HepG2 (cell line): ENCODE data around the gene MPST. TPM values are rescaled to one million over a fixed set of nuclear protein-coding genes. Genes with fewer than 3 reads are reported as not detected.

ENCODE experiments used
- ATAC-seq: fragments of 200-7000 bp; cut with Tn5 transposase; 3 replicates; pipeline ENCODE4 v1.9.1; 2020; ENCODE audit warnings: mild to moderate bottlenecking, moderate library complexity
- BruUV-seq: library from RNA; stranded (reverse); fragments of 400-500 nt; replicated peaks from 2 replicates; lab custom pipeline; 2021; lab: Mats Ljungman, UMichigan
- CTCF ChIA-PET: fragments of 300-600 bp; formaldehyde crosslinking; extraction: SDS; loops from one replicate; lab custom pipeline; 2021; ENCODE audit warnings: low total read pairs, inconsistent platforms, low intra/inter-chr PET ratio; lab: Yijun Ruan, JAX
- POLR2A ChIA-PET: fragments of 350-600 bp; sonication (Branson Sonifier 250); formaldehyde crosslinking; loops from one replicate; lab custom pipeline; 2020; ENCODE audit warnings: antibody characterized with exemption, inconsistent platforms; lab: Yijun Ruan, JAX
- DNase-seq: peaks from one replicate; pipeline ENCODE4 v3.0.0-alpha.2; 2015; ENCODE audit warnings: low spot score
- FAIRE-seq: peaks from 3 replicates; lab custom pipeline; 2011; peaks lifted over from hg19 to GRCh38; lab: Jason Lieb, UNC
- H2AFZ ChIP-seq: one replicate; pipeline ENCODE4 v1.6.1; 2011; ENCODE audit warnings: low read length, inconsistent platforms
- H3K27ac ChIP-seq: fragments of 300-600 bp; 3 replicates; pipeline ENCODE4 v1.8.0; 2011; ENCODE audit warnings: mixed run types, mild to moderate bottlenecking, mixed read lengths, low read length, inconsistent platforms; ENCODE audit not compliant: insufficient read depth; ENCODE audit errors: extremely low read length
- H3K27me3 ChIP-seq, 2 experiments: fragments of 200-600 bp in 1 of 2; 2 replicates in 1 of 2; 3 replicates in 1 of 2; pipeline versions ENCODE4 v1.6.0 to v1.8.0; 2011; ENCODE audit warnings: low read length in 2 of 2, mild to moderate bottlenecking in 2 of 2, moderate library complexity in 2 of 2, inconsistent platforms in 1 of 2; ENCODE audit not compliant: insufficient read depth in 2 of 2, control insufficient read depth in 1 of 2
- H3K36me3 ChIP-seq, 2 experiments: fragments of 200-600 bp in 1 of 2; replicated peaks in 1 of 2; 2 replicates in 1 of 2; 3 replicates in 1 of 2; pipeline versions ENCODE4 v1.5.1 to v1.8.0; 2011; ENCODE audit warnings: low read length in 2 of 2, inconsistent platforms in 1 of 2; ENCODE audit not compliant: insufficient read depth in 2 of 2, control insufficient read depth in 1 of 2
- H3K4me1 ChIP-seq: 2 replicates; pipeline ENCODE4 v1.5.1; 2012; ENCODE audit warnings: low read length, inconsistent platforms; ENCODE audit not compliant: insufficient read depth
- H3K4me2 ChIP-seq: 2 replicates; pipeline ENCODE4 v1.6.0; 2011; ENCODE audit warnings: low read depth, low read length, inconsistent platforms
- H3K4me3 ChIP-seq, 3 experiments: fragments of 200-600 bp in 1 of 3; sonication (generic), shearing (Covaris generic) in 1 of 3; replicated peaks in 1 of 3; 2 replicates each; pipeline ENCODE4 v1.5.1; 2011 to 2016; ENCODE audit warnings: low read length in 3 of 3, inconsistent platforms in 2 of 3, low read depth in 2 of 3, mild to moderate bottlenecking in 2 of 3, control low read depth in 1 of 3, mixed read lengths in 1 of 3; ENCODE audit not compliant: insufficient read depth in 1 of 3
- H3K79me2 ChIP-seq: one replicate; pipeline ENCODE4 v1.6.1; 2011; ENCODE audit warnings: low read length, inconsistent platforms; ENCODE audit not compliant: insufficient read depth
- H3K9ac ChIP-seq: 2 replicates; pipeline ENCODE4 v1.6.0; 2011; ENCODE audit warnings: mild to moderate bottlenecking, low read depth, low read length, inconsistent platforms; ENCODE audit not compliant: insufficient read depth
- H3K9me3 ChIP-seq: 2 replicates; pipeline ENCODE4 v1.5.1; 2012; ENCODE audit warnings: mild to moderate bottlenecking, low read length
- H4K20me1 ChIP-seq: 2 replicates; pipeline ENCODE4 v1.6.0; 2011; ENCODE audit warnings: inconsistent platforms, mild to moderate bottlenecking, low read length, moderate library complexity; ENCODE audit not compliant: insufficient read depth
- PAX8 ChIP-seq: sonication (generic); formaldehyde crosslinking; IDR thresholded peaks from 2 replicates; pipeline ENCODE4 v1.8.0; 2022; ENCODE audit warnings: mild to moderate bottlenecking, missing genetic modification reagents, borderline replicate concordance
- ZBTB33 ChIP-seq: sonication (generic); formaldehyde crosslinking; IDR thresholded peaks from 2 replicates; pipeline ENCODE4 v1.4.0; 2020; ENCODE audit warnings: missing genetic modification reagents
- ZMYM3 ChIP-seq: sonication (generic); formaldehyde crosslinking; IDR thresholded peaks from 2 replicates; pipeline ENCODE4 v1.5.1; 2020; ENCODE audit warnings: mild to moderate bottlenecking, missing genetic modification reagents
- ZNF678 ChIP-seq: sonication (generic); formaldehyde crosslinking; IDR thresholded peaks from 2 replicates; pipeline ENCODE4 v1.4.0; 2020; ENCODE audit warnings: mild to moderate bottlenecking, missing genetic modification reagents
- ZNF768 ChIP-seq: sonication (generic); formaldehyde crosslinking; IDR thresholded peaks from 2 replicates; pipeline ENCODE4 v1.4.0; 2020; ENCODE audit warnings: missing genetic modification reagents
- ZSCAN25 ChIP-seq: sonication (generic); formaldehyde crosslinking; IDR thresholded peaks from 2 replicates; pipeline ENCODE4 v1.8.0; 2022; ENCODE audit warnings: mild to moderate bottlenecking, missing genetic modification reagents
- WGBS: methylation state at CpG from one replicate; pipeline ENCODE4 v1.1.6; 2017; ENCODE audit warnings: low lambda C conversion rate; 5-methylcytosine and 5-hydroxymethylcytosine counted together
- in situ Hi-C: cut with HindIII; loops from 2 replicates; pipeline ENCODE4 v1.10.0; 2017; ENCODE audit warnings: low pct_unique_long_range_greater_than_20kb; ENCODE audit not compliant: extremely low pct_ligation_motif_present
- intact Hi-C: fragments of 100-400 bp; cut with micrococcal nuclease; formaldehyde crosslinking; loops from one replicate; pipeline ENCODE4 v1.10.0; 2022; ENCODE audit not compliant: unreplicated experiment
- polyA plus RNA-seq, 8 experiments: library from polyadenylated mRNA; depleted of rRNA in 3 of 8; stranded (reverse) in 7 of 8; unstranded in 1 of 8; fragments of >200 nt; fragmentation: Illumina TruSeq in 4 of 8; extraction: Trizol in 4 of 8; gene quantifications; 2 replicates each; pipeline versions ENCODE4 v1.2.1 to v1.2.3, GENCODE V29; 2011 to 2016; ENCODE audit warnings: low read depth in 4 of 8, missing spikeins in 1 of 8, mixed read lengths in 1 of 8; ENCODE audit not compliant: insufficient read depth in 1 of 8
- total RNA-seq, 5 experiments: library from RNA; depleted of rRNA; stranded (reverse); fragments of >200 nt; fragmentation: Illumina TruSeq; extraction: Trizol; gene quantifications; 2 replicates each; pipeline ENCODE4 v1.2.3, GENCODE V29; 2016; ENCODE audit warnings: low read depth in 1 of 5

Gene MPST
- total and polyA plus RNA-seq, 2 of the 13 experiments (the other 11 are each of a cell fraction or from before 2014, with no cell fraction given), result 133 to 141 TPM

DNA sequence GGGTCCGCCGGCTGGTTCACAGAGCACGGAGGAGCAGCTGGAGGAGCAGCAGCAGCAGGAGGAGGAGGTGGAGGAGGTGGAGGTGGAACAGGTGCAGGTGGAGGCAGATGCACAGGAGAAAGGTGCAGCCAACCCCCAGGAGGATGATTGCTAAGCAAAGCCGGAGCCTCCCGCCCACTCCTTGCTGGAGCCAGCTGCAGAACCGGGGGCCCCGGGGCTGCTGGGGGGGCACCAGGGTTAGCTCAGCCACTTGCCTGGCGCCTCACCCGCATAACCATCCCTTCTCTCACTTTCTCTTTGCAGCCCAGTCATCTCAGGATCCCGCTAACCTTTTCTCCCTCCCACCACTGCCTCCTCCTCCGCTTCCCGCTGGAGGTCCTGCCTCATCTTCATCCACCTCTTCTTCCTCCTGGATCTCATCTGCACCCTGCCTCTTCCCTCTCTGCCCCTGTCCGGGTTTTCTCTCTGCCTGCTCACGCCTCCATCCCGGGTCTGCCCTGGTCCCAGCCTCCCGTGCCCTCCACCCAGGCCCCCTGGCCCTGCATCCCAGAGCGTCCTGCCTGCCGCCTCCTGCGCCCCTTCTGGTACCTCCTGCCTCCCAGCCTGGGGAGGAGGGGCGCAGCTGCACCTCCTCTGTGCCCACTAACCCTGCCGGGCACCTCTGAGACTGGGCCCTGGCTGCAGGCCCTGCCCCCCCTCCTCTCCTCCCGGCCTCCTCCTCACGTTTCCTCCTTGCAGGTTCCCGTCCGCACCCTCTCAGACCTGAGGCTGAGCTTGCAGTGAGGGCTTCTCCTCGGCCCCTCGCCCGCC lies 41.5 kb downstream of the MPST start:
- H4K20me1 ChIP-seq, result no peaks in the 10 kb centered on the region
- no peak overlapping the region for H3K9ac ChIP-seq
- H3K4me1 ChIP-seq, result peaks cover 33% of the 10 kb centered on the region
- ATAC-seq (no peak), FAIRE-seq (no peak), DNase-seq (no peak)
- CTCF ChIA-PET, result no interaction called here
- no peak overlapping the region for H2AFZ ChIP-seq
- no peaks in the 10 kb centered on the region for H3K27me3 ChIP-seq
- no peak overlapping the region for H3K27ac ChIP-seq
- TF ChIP-seq ZBTB33 (CRISPR knock-in tag) (0 out of 2 replicates have a peak, but pooled peaks have one; percentile 15), PAX8 (no peak)
- no peak overlapping the region for H3K4me3 ChIP-seq
- WGBS, result 89% methylated on average over 28 of the region's 28 CpGs
- no peaks in the 10 kb centered on the region for H3K9me3 ChIP-seq
- H3K36me3 ChIP-seq, result no peaks in the 10 kb centered on the region; a peak in 1 of 5 replicates
- no peaks in the 10 kb centered on the region for H3K79me2 ChIP-seq
- no peak overlapping the region for H3K4me2 ChIP-seq
- intact Hi-C loops, result no loop called here
- BruUV-seq, result no TSS peak
- POLR2A ChIA-PET, result no interaction called here
- in situ Hi-C loops, result no loop called here

DNA sequence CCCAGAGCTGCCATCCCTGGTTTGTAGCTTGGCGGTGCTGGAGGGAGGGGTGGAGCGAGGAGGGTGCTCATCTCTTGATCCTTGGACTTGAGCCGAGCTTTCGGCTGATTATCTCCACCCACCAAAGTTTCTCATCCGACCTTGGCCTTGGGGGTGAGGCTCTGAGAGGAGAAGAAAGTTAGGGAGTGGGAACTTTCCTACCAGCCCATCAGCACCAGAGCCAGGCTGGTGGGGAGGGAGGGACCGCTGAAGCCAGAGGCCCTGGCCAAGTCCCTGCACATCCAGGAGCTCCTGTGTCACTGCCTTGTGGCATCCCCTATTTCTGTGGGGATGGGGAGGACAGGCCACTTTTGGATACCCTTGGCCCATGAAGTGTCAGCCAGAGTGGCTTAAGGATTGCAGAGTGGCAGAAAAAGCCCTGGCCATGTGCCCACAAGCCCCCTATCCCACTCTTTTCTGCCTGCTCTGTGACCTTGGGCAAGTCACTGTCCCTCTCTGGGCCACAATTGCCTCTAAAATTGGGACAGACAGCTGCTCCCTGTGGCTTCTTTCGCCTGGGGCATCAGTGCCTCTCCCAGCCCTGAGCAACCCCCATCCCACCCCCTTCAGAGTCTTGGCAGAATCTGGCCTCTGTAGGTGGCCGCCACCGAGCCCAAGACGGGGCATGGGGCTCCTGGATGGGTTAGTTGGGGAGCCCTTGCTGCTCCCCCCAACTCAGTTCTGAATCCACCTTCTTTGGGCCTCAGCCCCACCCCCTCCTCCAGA lies 42.3 kb downstream of the MPST start:
- H3K4me3 ChIP-seq, result no peak overlapping the region
- no peak for TF ChIP-seq ZNF678 (CRISPR knock-in tag)
- TF ChIP-seq ZNF768 (CRISPR knock-in tag), result peak; percentile 96
- TF ChIP-seq ZSCAN25 (CRISPR knock-in tag), result peak; percentile 82
- 0 out of 2 replicates have a peak, but pooled peaks have one; percentile 14 for TF ChIP-seq ZMYM3 (CRISPR knock-in tag)
- no peaks in the 10 kb centered on the region for H4K20me1 ChIP-seq
- H3K9me3 ChIP-seq, result no peaks in the 10 kb centered on the region
- FAIRE-seq, result no peak
- no peaks in the 10 kb centered on the region for H3K27me3 ChIP-seq
- H3K9ac ChIP-seq, result no peak overlapping the region
- intact Hi-C loops (no loop called here), in situ Hi-C loops (no loop called here)
- 67% methylated on average over 8 of the region's 10 CpGs for WGBS
- DNase-seq, result no peak
- no peaks in the 10 kb centered on the region for H3K36me3 ChIP-seq
- H2AFZ ChIP-seq, result no peak overlapping the region
- no peak for ATAC-seq
- ChIA-PET CTCF (no interaction called here), POLR2A (no interaction called here)
- no peaks in the 10 kb centered on the region for H3K79me2 ChIP-seq
- no peak overlapping the region for H3K4me2 ChIP-seq
- no TSS peak for BruUV-seq
- no peak overlapping the region for H3K27ac ChIP-seq
- H3K4me1 ChIP-seq, result peaks cover 33% of the 10 kb centered on the region
